AG20443 (cell line): ENCODE data around the gene NDE1.
A peak's percentile ranks its signal among the peaks of the same experiment; 100 is the strongest.
"Not testable (repeated sequence)": the region's sequence is repeated elsewhere in the genome, so short reads cannot be mapped to it uniquely, and the experiment has no call there.

Experiments used
- DNase-seq: peaks from one replicate; pipeline ENCODE4 v3.0.0; 2012; ENCODE audit warnings: low spot score, mixed read lengths

The NDE1 gene

DNA sequence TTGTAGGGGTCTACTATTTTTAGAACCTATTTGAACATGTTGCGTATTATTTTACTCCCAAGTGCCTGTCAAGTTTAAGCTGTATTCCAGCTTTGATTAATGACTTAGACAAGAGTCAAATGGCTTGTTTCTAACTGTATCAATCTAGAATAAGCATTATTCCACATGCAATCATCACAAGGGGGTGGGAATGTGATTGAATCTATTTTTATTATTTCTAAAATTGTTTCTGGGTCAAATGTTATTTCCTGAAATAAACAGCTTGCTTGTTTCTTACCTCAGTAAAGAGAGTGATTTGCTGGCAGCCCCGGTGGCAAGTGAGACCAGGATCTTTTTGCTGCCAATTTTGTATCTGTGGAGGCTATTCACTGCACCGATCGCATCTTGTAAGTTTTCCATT lies 28.6 kb upstream of the NDE1 start:
- no peak for DNase-seq

DNA sequence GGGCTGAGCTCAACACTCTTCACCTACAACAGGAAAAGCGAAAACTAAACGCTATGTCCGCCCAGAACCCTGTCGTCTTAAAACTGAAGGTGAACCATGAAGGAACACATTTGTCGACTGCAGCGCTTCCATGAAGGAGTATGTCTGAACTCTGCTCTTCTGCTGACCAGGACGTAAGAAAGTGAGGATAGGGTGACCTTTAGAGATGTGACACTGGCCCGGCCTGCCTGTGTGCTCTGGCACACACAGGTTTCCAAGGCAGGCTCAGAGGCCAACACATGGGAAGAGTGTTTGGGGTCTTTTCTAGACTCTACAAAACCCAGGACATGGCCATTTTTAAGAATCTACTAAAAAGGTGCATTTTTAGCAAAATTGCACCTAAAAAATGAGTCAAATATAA lies 28.2 kb upstream of the NDE1 start:
- DNase-seq = no peak

DNA sequence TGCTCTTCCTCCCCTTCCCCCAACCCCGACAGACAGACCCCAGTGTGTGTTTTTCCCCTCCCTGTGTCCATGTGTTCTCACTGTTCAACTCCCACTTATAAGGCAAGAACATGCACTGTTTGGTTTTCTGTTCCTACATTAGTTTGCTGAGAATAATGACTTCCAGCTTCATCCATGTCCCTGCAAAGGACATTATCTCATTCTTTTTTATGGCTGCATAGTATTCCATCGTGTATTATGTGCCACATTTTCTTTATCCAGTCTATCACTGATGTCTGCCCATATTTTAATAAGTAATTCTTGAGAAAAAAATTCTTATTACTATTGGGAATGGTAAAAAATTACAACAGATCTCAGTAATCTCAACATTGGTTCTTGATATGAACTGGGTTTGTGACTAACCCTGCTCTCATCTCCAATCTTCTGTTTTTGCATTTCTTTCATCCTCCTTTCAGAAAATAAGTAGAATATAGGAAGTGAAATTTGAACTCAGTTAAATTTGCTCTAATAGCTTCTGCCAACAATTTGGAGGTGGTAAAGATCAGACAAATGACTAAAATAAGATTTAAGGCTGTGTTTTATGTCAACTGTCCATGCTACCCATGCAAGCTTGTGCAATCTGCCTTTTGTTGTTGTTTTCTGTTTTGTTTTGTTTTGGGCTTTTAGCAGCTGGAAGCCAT lies 18.2 kb upstream of the NDE1 start:
- DNase-seq = no peak

DNA sequence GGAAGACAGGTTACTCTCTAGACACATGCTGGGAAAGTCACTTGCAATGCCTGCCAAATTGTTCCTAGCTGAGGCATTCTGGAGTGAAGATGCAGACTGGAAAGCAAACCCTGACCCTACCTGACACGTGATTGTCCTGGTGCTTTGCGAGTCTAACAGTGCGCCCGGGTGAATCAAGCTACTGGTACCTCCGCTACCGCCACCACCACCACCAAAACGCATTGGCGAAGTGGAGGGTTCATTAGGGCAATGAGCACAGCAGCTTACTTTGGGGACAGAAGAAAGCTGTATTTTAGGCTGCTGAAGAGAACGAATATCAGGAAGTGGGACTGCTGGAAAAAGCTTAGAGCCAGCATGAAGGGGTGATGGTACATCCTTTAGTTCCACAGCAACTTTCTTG lies 14.1 kb upstream of the NDE1 start:
- DNase-seq = no peak

DNA sequence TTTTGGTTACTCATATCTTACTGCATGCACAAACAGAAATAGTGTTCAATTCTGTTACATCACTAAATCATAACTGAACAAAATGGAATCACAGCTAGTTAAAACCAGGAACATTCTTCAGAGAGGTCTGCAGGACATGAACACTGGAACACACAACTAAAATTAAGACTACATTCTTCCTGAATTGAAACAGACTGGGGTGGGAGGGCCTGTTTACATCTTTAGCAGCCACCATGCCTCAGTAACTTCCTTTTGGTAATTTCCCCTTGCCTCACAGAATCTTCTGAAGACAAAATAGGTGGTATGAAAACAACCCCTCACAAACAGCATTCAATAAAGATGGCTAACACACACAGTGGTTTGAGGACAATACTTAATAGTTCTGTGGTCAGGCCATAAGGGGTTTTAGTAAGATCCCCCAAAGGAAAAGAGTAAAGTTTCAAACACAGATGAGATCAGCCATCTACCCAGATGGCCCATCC lies 13.6 kb upstream of the NDE1 start:
- DNase-seq = no peak

DNA sequence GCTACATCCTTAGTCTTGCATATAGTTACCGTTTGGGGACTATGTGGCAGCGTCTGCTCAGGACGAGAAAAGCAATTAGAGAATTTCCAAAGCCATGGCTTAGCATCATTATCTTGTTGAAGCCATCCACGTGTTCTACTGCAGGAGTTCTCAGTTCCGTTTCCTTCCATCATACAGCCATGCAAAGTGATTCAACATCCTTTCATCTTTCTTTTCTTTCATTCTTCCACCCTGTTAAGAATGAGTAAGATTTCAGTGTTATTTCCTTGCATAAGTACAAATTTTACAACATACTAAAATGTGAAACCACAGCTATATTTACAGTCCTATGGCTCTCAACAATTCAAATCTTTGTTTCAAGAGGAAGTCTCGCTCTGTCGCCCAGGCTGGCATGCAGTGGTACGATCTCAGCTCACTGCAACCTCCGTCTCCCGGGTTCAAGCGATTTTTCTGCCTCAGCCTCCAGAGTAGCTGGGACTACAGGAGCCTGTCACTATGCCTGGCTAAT lies 10.9 kb upstream of the NDE1 start:
- no peak for DNase-seq

DNA sequence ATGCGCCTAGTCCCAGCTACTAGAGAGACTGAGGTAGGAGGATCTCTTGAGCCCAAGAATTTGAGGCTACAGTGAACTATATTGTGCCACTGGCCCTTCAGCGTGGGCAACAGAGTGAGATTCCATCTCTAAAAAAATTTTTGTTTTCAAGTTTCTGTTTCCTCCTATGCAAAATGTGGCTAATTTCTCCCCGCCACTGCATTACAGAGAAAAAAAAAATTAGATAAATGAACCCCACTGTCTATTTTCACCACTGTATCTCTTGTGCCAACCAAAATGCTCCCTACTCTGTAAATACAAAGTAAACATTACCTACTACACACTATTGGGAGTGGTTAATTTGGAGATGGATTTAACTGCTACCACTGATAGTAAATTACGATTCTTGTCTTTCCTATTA lies 9.1 kb upstream of the NDE1 start:
- no peak for DNase-seq

DNA sequence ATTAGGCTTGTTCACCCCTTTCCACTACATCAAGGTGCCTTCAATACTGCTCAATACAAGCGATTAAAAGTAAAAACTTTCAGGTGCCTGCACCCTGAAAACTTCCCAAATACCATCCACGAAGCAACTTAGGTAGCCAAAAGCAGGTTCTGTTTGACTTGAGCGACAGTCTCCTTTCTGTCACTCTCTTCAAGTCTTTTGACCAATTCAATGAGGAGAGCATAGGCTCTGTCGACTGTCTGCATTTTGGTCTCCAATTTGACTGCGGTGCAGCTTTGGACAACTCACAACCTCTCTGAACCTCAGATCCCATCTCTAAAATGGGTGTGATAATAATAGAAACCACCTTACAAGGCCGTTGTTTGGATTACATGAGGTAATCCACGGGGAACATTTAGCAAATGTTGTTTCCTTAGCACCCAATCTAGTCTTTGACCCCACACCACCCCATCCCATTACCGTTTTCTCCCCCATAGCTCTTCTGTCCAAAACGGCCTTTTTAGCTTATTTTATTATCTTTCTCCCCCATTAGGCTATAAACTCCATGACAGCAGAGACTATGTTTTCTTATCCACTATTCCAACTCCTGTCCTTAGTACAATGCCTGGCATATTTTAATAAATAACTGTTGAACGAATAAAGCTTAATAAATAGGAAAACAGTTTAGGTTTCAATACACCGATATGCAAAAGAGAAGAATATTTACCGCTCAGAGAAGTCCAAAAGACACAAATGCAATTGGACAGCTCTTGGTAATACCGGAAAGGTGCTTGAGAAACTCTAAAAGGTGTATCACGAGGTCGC lies 8.1 kb upstream of the NDE1 start:
- no peak for DNase-seq

DNA sequence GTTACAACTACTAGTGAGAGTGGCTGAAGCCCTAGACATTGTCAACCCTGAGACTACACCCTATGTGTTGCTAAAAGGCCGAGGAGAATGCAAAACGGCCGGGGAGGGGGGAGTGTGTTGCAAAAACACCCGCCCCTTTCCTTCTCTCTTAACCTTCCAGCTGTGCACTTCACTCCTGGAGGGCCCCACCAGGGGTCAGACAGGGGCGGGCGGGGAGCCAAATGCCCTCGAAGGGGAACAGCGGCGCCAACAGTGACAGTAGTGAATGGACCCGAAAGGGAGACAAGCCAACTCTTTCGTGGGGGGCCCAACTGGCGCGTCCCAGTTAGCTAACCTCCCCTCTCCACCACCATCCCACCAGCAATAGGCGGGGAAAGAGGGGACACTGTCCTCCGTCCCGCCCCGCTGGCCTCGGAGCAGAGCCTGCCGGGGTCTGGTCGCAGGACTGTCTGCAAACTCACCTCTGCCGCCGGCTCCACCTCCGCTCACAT lies 7.4 kb upstream of the NDE1 start:
- peak; percentile 62 for DNase-seq

DNA sequence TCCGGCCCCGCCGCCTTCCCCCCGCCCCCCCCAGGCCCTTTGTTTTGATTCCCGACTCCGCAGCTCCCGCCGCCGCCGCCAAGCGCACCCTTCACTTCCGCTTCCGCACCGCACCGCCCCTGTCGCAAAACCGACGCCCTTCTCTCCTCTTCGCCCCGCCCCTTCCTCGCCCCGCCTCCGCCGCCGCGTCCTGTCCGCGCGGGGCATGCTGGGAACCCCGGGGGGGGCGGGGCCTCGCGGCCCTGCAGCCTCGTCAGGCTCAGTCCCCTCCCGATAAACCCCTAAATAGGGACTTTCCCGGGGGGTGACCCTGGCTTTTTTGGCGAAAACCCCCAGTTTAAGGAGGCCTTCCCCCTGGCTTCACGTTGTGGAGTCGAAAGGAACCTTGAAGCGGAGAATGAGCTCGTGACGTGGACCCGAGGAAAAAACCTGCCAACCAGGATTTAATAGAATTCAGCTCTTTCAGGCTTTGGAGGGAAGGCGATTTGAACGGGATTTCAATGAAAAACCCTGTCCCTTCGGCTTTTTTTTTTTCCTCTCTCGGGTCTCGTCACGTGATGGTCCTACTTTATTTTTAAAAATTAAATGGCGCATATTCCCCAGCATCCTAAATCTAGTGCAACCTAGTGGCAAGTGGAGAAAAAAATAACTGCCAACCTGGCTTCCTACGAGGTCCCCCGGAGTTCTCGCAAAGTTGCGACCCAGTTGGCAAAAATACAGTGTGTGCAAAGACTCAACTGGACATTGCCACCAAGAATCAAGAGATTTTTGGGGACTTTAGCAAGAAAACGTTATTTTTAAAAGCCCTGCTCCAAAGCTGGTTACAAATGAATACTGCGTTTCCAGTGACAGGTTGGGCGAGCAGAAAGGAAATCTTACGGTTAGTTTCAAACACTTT lies 6.7 kb upstream of the NDE1 start, which contains the start of gene MARF1:
Gene MARF1 (minus strand): TSS at position 107 of the 898 bp plus-strand sequence. CDS start 3,921 bp downstream, outside the sequence.
- peak; percentile 96 for DNase-seq

DNA sequence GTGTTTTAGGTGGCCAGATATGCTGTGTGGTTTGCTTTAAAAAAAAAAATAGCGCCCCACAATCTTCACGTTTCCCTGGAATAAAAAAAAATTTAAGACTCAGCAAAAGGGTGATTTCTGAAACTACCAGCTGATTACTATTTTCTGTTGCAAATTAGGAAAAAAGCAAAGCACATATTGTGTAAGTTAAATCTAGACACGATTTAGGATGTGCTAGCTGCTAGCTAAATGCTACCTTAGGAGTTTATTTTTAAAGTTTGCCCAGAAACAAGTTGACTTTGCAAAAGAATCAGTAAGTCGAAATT lies 6.1 kb upstream of the NDE1 start:
- no peak for DNase-seq

DNA sequence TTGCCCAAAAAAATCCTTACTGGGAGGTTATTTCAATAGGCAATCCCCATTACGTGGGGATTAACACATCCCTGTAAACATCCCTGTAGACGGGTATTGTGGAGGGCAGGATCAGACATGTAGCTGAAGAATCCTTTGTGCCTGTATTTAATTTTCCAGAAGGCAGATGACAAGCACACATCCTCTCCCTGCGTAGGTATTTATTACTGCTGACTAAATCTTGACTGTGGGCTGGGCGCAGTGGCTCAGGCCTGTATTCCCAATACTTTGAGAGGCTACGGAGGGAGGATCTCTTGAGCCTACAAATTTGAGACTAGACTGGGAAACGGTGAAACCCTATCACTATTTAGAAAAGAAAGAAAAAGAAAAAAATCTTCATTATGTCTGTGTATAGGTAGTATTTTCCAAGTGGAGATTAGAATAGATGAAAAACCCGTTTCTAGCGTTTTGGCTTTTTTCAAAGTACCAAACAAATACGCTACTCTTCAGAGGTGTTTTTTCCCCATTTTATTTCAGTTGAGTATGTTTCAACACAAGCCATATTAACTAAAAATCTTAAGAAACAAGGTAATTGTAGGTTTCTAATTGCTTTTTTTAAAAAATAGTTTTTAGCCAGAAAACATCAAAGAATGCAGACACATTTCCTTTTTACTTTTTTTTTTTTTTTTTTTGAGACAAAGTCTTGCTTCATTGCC lies 5.6 kb upstream of the NDE1 start:
- DNase-seq = peak; percentile 17

DNA sequence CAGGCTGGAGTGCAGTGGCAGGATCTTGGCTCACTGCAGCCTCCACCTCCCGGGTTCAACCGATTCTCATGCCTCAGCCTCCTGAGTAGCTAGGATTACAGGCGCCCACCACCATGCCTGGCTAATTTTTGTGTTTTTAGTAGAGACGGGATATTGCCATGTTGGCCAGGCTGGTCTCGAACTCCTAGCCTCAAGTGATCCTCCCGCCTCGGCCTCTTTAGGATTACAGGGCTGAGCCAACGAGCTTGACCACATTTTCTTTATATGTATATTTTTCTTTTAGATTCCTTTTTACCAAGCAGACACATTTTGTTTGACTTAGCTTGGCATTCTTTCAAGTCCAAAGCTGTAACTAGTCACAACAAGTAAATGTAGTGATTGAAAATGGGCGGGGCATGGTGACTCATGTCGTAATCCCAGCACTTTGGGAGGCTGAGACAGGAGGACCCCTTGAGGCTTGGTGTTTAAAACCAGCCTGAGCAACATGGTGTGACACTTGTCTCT lies 5.0 kb upstream of the NDE1 start:
- not testable (repeated sequence) for DNase-seq

DNA sequence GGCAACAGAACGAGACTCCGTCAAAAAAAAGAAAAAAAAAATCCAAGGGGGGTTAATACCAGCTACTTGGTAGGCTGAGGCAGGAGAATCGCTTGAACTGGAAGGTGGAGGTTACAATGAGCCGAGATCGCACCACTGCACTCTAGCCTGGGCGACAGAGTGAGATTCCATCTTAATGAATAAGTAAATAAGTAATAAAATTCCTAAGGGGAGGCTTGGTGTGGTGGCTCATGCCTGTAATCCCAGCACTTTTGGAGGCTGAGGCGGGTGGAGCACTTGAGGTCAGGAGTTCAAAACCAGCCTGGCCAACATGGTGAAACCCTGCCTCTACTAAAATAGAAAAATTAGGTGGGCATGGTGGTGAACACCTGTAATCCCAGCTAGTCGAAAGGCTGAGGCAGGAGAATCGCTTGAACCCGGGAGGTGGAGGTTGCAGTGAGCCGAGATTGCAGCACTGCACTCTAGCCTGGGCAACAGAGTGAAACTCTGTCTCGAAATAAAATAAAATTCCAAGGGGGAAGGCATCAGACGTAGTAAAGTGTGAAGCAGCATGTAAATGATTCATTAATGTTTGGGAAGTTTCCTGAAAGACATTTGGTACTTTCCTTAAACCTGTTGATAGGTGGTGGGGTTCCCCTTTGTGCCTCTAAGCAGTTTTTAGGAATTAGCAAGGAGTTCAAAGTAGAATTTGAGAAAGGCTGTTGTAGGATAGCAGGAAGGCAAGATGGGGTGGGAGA lies 3.3 kb upstream of the NDE1 start:
- not testable (repeated sequence) for DNase-seq

DNA sequence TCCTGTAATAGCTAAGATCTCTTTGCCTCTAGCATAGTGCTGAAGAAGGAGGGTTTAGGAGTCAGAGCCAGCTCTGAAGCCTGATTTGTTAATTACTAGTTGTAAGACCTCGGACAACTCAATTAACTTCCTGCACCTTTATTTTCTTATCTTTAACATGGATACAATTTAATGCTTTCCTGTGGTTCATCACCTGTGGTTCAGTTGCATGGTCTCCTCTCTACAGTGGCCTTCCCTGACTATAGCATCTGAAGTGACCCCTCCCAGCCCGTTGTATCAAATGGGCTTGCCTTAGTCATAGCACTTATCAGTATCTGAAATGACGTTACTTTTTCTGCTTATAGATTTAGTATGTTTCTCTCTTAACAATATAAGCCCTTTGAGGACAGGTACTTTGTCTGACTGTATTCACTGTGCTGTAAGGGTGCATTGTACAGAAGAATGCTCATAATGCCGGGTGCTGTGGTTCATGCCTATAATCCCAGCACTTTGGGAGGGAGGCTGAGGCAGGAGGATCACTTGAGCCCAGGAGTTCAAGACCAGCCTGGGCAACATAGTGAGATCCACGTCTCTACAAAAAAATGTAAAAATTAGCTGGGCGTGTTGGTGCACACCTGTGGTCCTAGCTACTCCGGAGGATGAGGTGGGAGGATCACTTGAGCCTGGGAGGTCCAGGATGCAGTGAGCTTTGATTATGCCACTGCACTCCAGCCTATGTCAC lies 2.6 kb upstream of the NDE1 start:
- no peak for DNase-seq

DNA sequence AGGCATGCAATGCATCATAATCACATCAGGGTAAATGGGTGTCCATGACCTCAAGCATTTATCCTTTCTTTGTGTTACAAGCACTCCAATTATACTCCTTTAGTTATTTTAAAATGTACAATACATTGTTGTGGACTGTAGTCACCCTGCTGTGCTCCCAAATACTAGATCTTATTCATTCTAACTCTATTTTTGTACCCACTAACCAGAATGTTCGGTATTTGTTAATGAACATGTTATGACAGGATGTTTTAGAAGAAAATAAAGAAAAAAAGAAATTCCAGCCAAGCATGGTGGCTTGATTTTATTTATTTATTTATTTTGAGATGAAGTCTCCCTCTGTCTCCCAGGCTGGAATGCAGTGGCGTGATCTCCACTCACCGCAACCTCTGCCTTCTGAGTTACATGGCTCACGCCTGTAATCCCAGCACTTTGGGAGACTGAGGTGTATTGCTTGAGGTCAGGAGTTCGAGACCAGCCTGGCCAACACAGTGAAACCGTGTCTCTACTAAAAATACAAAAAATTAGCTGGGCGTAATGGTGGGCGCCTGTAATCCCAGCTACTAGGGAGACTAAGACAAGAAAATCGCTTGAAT lies 1.8 kb upstream of the NDE1 start:
- DNase-seq = no peak

DNA sequence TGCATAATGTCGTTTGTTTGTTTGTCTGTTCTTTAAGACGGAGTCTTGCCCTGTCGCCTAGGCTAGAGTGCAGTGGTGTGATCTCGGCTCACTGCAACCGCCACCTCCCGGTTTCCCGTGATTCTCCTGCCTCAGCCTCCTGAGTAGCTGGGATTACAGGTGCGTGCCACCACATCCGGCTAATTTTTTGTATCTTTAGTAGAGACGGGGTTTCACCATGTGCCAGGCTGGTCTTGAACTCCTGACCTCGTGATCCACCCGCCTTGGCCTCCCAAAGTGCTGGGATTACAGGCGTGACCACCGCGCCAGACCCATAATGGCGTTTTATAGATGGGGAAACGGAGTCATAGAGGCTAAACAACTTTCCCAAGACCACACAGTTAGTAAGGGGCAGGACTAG lies 734 bp upstream of the NDE1 start:
- DNase-seq = not testable (repeated sequence)

DNA sequence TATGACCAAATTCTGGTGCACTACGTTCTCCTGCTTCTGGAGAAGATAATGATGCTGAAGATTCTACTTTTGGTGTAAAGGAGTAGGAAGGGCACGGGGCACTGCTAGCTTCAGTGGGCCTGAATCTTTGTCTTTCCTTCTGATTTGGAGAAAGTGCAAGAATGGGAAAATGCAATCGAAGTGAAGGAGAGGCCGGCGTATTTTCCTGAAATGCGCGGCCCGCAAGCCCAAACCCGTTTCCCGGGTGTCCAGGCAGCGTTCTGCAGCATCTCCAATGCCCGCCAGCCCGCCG lies 372 bp upstream of the NDE1 start:
- no peak for DNase-seq

DNA sequence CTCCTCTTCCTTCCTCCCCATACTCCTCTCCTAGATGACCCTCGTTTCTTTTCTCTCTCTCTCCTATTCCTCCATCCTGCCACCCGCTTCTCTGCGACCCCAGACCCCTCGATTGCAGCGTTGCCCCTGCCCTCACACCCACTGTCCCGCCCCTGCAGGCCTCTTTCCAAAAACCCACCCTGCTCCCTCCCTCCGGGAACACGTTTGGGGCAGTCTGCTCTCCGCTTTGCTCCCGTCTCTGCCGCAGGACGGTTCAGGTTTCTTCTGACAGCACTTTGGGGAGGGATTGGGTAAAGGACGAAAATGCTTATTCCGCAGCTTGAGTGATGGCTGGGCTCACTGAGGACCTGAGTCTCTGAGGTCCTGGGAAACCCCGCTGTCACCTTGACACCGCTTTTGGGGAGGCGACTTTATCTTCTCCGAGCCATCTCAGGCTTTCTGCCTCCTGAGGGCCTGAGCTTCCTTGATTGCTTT lies 690 bp downstream of the NDE1 start:
- DNase-seq = peak; percentile 44
